DOHH2 (cell line): Measurements from ENCODE around the gene SLC28A1.

ENCODE experiments used
- EZH2phosphoT487 ChIP-seq: fragments of 200-600 bp; sonication (generic); IDR thresholded peaks from 2 replicates; pipeline ENCODE4 v1.6.1; 2017; ENCODE audit warnings: borderline replicate concordance, mild to moderate bottlenecking, antibody characterized with exemption, low read length, moderate library complexity, mixed read lengths
- TF ChIP-seq, protein P1 (sequence below): fragments of 200-600 bp; sonication (generic); IDR thresholded peaks from one replicate; pipeline ENCODE4 v1.5.1; 2014; ENCODE audit warnings: antibody characterized with exemption, mild to moderate bottlenecking, low read depth, low read length; ENCODE audit not compliant: poor library complexity, severe bottlenecking

DNA sequence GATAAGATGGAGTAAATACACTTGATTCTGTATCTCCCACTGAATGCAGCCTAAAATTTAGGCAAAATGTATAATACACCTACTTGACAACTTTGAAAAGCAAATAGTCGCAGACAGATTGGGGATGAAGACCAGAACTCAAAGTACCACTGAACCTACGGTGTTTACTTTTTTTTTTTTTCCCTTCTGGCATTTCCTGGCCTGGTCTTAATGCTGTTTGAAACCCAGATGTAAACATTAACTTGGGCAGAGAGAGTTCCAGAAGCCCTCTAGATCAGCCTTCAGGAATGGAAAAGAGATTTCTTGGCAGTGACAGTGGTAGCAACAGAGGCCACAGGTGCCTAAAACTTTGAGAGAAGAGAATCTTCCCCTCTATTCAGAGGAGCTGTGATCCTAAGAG is 39.5 kb upstream of the SLC28A1 start:
- TF ChIP-seq, protein P1, sequence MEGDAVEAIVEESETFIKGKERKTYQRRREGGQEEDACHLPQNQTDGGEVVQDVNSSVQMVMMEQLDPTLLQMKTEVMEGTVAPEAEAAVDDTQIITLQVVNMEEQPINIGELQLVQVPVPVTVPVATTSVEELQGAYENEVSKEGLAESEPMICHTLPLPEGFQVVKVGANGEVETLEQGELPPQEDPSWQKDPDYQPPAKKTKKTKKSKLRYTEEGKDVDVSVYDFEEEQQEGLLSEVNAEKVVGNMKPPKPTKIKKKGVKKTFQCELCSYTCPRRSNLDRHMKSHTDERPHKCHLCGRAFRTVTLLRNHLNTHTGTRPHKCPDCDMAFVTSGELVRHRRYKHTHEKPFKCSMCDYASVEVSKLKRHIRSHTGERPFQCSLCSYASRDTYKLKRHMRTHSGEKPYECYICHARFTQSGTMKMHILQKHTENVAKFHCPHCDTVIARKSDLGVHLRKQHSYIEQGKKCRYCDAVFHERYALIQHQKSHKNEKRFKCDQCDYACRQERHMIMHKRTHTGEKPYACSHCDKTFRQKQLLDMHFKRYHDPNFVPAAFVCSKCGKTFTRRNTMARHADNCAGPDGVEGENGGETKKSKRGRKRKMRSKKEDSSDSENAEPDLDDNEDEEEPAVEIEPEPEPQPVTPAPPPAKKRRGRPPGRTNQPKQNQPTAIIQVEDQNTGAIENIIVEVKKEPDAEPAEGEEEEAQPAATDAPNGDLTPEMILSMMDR = no peak
- TF ChIP-seq EZH2phosphoT487 = no peak
